ENCODE measurements around the gene ATP2A1. TPM values are rescaled to one million over a fixed set of nuclear protein-coding genes. Genes with fewer than 3 reads are reported as not detected.

Gene ATP2A1
- total RNA-seq, 2 donors from 2014 or later, result not detected

DNA sequence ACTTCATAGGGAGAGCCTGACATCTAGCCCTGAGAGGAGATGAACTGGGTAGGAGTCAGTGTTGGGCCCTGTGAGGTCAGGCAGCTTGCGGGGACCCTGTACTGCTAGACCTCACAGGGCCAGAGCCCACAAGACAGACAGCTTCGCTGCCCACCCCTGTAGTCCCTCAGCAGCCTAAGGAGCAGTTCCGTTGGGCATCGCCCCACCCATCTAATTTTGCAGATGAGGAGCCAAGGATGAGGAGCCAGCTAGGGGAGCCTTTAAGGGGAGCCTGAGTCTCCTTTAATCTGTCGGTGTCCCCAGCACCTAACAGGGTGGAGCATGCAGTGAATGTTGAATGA lies 31.4 kb upstream of the ATP2A1 start:
- intact Hi-C loops (cut with DNase I), result no loop called here
- ATAC-seq (no peak), DNase-seq (no peak)
- Histone ChIP-seq H3K4me1 (peaks cover 21% of the 10 kb centered on the region), H3K4me3 (peak overlapping the region; percentile 86 to 97), H3K27ac (peak overlapping the region; percentile 70 to 85 (median 80)), H3K27me3 (no peaks in the 10 kb centered on the region), H3K36me3 (replicated peaks in 1 of 2; ENCODE audit: insufficient read depth in 1 of 2, low read depth in 2 of 2) (peaks cover 5 to 14% of the 10 kb centered on the region in 2 donors), H3K9me3 (no peaks in the 10 kb centered on the region)
- WGBS, 2 donors, result 17 to 33% methylated on average over 3 to 5 of the region's 5 CpGs
- TF ChIP-seq, protein P1, sequence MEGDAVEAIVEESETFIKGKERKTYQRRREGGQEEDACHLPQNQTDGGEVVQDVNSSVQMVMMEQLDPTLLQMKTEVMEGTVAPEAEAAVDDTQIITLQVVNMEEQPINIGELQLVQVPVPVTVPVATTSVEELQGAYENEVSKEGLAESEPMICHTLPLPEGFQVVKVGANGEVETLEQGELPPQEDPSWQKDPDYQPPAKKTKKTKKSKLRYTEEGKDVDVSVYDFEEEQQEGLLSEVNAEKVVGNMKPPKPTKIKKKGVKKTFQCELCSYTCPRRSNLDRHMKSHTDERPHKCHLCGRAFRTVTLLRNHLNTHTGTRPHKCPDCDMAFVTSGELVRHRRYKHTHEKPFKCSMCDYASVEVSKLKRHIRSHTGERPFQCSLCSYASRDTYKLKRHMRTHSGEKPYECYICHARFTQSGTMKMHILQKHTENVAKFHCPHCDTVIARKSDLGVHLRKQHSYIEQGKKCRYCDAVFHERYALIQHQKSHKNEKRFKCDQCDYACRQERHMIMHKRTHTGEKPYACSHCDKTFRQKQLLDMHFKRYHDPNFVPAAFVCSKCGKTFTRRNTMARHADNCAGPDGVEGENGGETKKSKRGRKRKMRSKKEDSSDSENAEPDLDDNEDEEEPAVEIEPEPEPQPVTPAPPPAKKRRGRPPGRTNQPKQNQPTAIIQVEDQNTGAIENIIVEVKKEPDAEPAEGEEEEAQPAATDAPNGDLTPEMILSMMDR (IDR thresholded peaks at IDR 0.05), result no peak
- no peak for TF ChIP-seq POLR2A (IDR thresholded peaks at IDR 0.05)

DNA sequence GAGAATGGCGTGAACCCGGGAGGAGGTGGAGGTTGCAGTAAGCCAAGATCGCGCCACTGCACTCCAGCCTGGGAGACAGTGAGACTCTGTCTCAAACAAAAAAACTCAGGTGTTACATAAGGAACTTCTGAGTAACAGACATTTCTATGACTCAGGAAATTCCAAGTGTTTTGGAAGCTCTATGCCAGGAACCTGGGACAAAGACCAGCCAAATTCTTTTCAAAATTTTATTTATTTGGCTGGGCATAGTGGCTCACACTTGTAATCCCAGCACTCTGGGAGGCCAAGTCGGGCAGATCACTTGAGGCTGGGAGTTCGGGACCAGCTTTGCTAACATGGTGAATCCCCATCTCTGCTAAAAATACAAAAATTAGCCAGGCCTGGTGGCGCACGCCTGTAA lies 19.9 kb upstream of the ATP2A1 start:
- TF ChIP-seq, protein P1 (IDR thresholded peaks at IDR 0.05), result no peak
- no peak for TF ChIP-seq POLR2A (IDR thresholded peaks at IDR 0.05)
- no peaks in the 10 kb centered on the region for H3K36me3 ChIP-seq (replicated peaks in 1 of 2; ENCODE audit: insufficient read depth in 1 of 2, low read depth in 2 of 2)
- ATAC-seq (no peak), DNase-seq (no peak)
- H3K4me3 ChIP-seq, result no peak overlapping the region
- no peaks in the 10 kb centered on the region for H3K27me3 ChIP-seq
- H3K4me1 ChIP-seq, result peaks cover 7% of the 10 kb centered on the region
- WGBS, 2 donors, result 88 to 90% methylated on average over 4 to 8 of the region's 8 CpGs
- intact Hi-C loops (cut with DNase I), result no loop called here
- H3K27ac ChIP-seq, result no peak overlapping the region
- no peaks in the 10 kb centered on the region for H3K9me3 ChIP-seq

DNA sequence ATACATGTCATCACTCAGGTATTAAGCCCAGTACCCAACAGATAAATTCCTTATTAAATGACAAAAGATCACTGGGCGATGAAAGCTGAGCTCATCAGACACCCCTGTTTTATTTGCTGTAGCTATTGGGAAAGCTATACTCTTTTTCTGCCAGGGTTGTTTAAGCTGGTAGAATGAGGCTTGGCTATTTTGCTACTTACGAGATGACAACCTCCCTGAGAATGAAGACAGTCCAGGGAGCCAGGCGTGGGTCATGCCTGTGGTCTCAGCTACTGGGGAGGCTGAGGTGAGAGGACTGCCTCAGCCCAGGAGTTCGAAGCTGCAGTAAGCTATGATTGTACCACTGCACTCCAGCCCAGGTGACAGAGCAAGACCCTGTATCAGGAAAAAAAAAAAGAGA lies 19.0 kb upstream of the ATP2A1 start:
- 83 to 88% methylated on average over 4 of the region's 4 CpGs for WGBS, 2 donors
- peaks cover 10% of the 10 kb centered on the region for H3K4me1 ChIP-seq
- no peak overlapping the region for H3K4me3 ChIP-seq
- H3K27ac ChIP-seq, result no peak overlapping the region
- H3K9me3 ChIP-seq, result no peaks in the 10 kb centered on the region
- TF ChIP-seq, protein P1 (IDR thresholded peaks at IDR 0.05), result no peak
- no peak for TF ChIP-seq POLR2A (IDR thresholded peaks at IDR 0.05)
- no peaks in the 10 kb centered on the region for H3K27me3 ChIP-seq
- no peaks in the 10 kb centered on the region for H3K36me3 ChIP-seq (replicated peaks in 1 of 2; ENCODE audit: insufficient read depth in 1 of 2, low read depth in 2 of 2)
- intact Hi-C loops (cut with DNase I), result no loop called here
- DNase-seq, result no peak
- ATAC-seq, result no peak

DNA sequence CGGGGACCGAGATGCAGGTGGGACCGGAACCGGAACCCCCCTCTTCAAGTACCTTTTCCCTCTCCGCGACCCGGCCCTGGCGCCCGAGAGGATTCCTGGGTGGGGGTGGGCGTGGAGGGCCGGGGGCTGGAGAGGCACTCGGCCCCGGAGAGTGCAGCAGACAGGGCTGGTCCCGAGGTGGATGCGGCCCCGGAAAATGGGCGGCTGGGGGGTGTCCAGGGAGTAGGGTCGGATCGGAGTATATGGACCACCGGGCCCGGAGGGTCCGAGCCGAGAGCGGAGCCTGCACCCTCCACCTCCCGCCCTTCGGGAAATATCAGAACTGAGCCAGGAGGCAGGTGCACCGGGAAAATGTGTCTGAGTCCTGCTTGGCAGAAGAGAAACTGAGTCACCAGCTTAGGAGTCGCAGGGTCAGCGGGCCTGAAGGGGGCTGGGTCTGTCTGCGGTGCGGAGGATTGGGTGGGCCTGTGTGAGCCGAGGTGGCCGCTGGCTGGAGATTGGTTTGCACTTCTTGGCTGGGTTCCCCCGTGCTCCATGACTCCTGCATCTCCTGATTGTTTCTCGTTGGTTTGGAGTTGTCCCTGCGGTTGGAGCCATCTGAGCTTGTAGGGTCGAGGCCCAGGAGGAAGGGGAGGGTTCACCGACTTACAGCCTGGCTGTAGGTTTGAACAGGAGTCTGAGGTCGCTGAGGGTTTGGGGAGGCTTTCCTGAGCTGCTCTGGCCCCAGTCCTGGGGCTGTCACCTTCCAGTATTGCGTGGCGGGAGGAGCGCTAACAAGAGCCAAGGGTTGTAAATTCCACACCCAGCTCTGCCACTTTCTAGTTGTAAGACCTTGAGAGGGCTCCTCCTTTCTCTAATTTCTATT lies 14.1 kb upstream of the ATP2A1 start:
- intact Hi-C loops (cut with DNase I), result no loop called here
- Histone ChIP-seq H3K27me3 (no peaks in the 10 kb centered on the region), H3K4me3 (peak overlapping the region; percentile 33 to 93), H3K27ac (peak overlapping the region; percentile 77 to 96 (median 89)), H3K4me1 (peaks cover 22% of the 10 kb centered on the region), H3K36me3 (replicated peaks in 1 of 2; ENCODE audit: insufficient read depth in 1 of 2, low read depth in 2 of 2) (peaks cover 5 to 10% of the 10 kb centered on the region in 2 donors), H3K9me3 (no peaks in the 10 kb centered on the region)
- DNase-seq (peak in 2 of 4 donors; percentile 25 to 41), ATAC-seq (peak; percentile 2)
- TF ChIP-seq POLR2A (IDR thresholded peaks at IDR 0.05), result no peak
- TF ChIP-seq, protein P1 (IDR thresholded peaks at IDR 0.05), result no peak
- 0 to 1% methylated on average over 21 to 42 of the region's 42 CpGs for WGBS, 2 donors
